ENCODE measurements around the gene PTX4. TPM values are rescaled to one million over a fixed set of nuclear protein-coding genes. Genes with fewer than 3 reads are reported as not detected.

The PTX4 gene
- total and polyA plus RNA-seq, 9 of the 15 experiments (the other 6 are each of a cell fraction or from before 2014, with no cell fraction given) = 0.11 TPM; not detected in 8

GRCh38 chr16:1468426-1468810 is 20.3 kb downstream of the PTX4 start (continued):
- no peak for TF ChIP-seq SMAD3 (CRISPR knock-in tag; conservative IDR thresholded peaks at IDR 0.05)
- no peak for TF ChIP-seq CEBPZ (IDR thresholded peaks at IDR 0.05; ENCODE audit: borderline replicate concordance, low read depth, low read length)
- no peak for TF ChIP-seq ZNF133 (CRISPR knock-in tag; IDR thresholded peaks at IDR 0.05)
- TF ChIP-seq FOXA3 (CRISPR knock-in tag; conservative IDR thresholded peaks at IDR 0.05 in 1 of 2, IDR thresholded peaks at IDR 0.05 in 1 of 2) = no peak
- TF ChIP-seq ELK1 (CRISPR knock-in tag; IDR thresholded peaks at IDR 0.05) = no peak
- no peak for TF ChIP-seq NR2C1 (IDR thresholded peaks at IDR 0.05)
- no peak for TF ChIP-seq NR2C1 (tag; IDR thresholded peaks at IDR 0.05)
- no peak for TF ChIP-seq RAD51 (IDR thresholded peaks at IDR 0.05; ENCODE audit: borderline replicate concordance, low read depth)
- no peak for TF ChIP-seq CTCF (IDR thresholded peaks at IDR 0.05 in 2 of 3, conservative IDR thresholded peaks at IDR 0.05 in 1 of 3; ENCODE audit: insufficient read depth in 2 of 3, low read depth in 1 of 3, low read length in 3 of 3)
- no peak for TF ChIP-seq IRF1 (CRISPR knock-in tag; IDR thresholded peaks at IDR 0.05; ENCODE audit: borderline replicate concordance)
